ENCODE results near the gene PPP4R1. TPM values are rescaled to one million over a fixed set of nuclear protein-coding genes. Genes with fewer than 3 reads are reported as not detected.

Gene PPP4R1
- total RNA-seq, 2 donors from 2014 or later, result 73.7 to 74.9 TPM

DNA sequence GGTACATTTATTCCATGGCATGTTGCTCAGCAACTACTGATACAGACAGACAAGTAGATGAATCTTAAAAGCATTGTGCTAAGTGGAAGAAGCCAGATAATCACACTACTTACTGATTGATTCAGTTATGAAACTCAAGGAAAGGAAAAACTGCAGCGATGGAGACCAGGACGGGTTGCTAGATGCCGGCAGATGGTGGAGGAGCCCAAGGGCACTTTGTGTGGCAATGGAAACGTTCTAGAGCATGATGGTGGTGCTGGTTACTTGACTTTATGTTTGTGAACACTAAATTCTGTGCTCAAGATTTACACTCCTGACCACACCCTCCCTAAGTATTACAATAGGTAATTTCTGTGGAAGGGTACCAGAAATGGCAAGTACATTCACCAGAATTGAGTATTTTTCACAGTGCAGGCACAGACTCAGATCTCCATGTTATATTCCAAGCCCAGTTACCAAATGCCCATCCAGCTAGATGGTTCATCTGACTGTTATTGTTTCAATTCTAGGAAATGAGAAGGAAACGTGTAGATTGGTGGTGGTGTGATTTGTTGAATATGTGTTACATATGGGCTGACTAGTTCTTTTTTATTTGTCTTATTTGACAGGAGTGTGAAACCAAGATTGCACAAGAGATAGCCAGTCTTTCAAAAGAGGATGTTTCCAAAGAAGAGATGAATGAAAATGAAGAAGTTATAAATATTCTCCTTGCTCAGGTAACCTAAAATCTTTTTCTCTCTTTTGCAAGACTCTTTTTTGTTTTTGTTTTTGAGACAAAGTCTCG lies 83.9 kb downstream of the PPP4R1 start:
- DNase-seq, result no peak
- intact Hi-C loops (cut with DNase I, micrococcal nuclease), result no loop called here
- no peak for ATAC-seq

- no peak for ATAC-seq
- DNase-seq, result no peak
- intact Hi-C loops (cut with DNase I, micrococcal nuclease), result no loop called here
Measured at GRCh38 chr18:9526458-9526857, 87.9 kb downstream of the PPP4R1 start.

DNA sequence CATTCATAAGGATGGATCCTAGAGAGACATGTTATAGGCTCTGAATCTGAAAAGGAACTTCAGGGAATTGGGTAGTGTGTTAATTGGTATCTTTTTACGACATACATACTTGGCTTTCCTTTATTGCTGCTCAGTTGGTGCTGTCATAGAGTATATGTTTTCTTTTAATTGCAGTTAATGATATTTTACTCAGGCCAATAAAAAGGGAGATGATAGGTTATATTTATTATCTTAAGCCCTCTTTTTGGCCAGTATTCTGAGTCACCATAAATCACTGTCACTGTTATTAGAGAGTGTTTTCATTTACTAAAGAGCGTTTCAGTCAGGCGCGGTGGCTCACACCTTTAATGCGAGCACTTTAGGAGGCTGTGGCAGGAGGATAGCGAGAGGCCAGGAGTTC lies 91.4 kb downstream of the PPP4R1 start:
- ATAC-seq (peak; percentile 54), DNase-seq (no peak)
- intact Hi-C loops (cut with DNase I, micrococcal nuclease), result no loop called here

GRCh38 chr18:9521770-9522169 lies 92.6 kb downstream of the PPP4R1 start:
- intact Hi-C loops (cut with DNase I, micrococcal nuclease), result no loop called here
- ATAC-seq, result peak; percentile 93
- DNase-seq, result peak in 1 of 2 donors; percentile 41

DNA sequence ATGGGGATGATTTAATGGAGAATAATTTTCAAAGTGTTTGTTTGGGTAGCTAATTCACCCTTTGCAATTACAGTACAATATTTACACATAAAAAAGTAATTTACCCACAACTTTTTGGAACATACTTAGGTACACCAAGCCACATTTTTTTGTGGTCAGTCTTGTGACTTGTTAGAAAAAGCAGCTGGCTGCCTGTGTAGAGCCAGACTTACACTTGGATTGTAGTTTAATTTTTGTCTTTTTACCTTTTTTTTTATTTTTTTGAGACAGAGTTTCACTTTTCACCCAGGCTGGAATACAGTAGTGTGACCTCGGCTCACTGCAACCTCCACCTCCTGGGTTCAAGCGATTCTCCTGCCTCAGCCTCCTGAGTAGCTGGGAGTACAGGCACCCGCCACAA lies 93.7 kb downstream of the PPP4R1 start:
- ATAC-seq, result no peak
- DNase-seq, result no peak
- intact Hi-C loops (cut with DNase I, micrococcal nuclease), result no loop called here

DNA sequence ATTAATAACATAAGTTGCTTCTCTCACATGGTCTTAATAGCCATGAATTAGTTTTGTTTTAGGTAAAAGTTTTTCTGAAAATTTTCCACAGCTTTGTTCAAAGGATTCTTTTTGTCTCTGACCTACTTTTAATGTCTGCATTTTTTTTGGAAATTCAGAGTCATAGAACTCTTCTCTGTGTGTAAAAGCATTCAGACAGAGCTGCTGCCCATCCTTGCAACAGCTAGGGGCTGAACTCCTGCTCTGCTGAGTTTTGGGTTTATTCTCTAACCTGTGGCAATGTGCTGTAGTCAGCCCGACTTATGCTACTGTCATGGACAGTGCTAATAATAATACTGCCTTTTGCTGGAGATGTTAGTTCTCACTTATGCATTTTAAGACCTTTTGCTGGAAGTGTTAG lies 95.0 kb downstream of the PPP4R1 start:
- intact Hi-C loops (cut with DNase I, micrococcal nuclease), result no loop called here
- no peak for DNase-seq
- ATAC-seq, result no peak

- intact Hi-C loops (cut with DNase I, micrococcal nuclease), result no loop called here
- no peak for DNase-seq
- no peak for ATAC-seq
Measured at GRCh38 chr18:9517869-9518268, 96.5 kb downstream of the PPP4R1 start.

- intact Hi-C loops (cut with DNase I, micrococcal nuclease), result no loop called here
- DNase-seq, result no peak
- ATAC-seq, result peak; percentile 46
Measured at GRCh38 chr18:9516437-9517064, 97.8 kb downstream of the PPP4R1 start.

GRCh38 chr18:9513971-9514512 lies 100.3 kb downstream of the PPP4R1 start:
- ATAC-seq, result no peak

GRCh38 chr18:9508446-9509025 lies 105.8 kb downstream of the PPP4R1 start:
- DNase-seq (no peak), ATAC-seq (no peak)
- intact Hi-C loops (cut with DNase I, micrococcal nuclease), result no loop called here

More at GRCh38 chr18:9513971-9514512, 100.3 kb downstream of the PPP4R1 start:
- intact Hi-C loops (cut with DNase I, micrococcal nuclease), result no loop called here
- DNase-seq, result no peak

DNA sequence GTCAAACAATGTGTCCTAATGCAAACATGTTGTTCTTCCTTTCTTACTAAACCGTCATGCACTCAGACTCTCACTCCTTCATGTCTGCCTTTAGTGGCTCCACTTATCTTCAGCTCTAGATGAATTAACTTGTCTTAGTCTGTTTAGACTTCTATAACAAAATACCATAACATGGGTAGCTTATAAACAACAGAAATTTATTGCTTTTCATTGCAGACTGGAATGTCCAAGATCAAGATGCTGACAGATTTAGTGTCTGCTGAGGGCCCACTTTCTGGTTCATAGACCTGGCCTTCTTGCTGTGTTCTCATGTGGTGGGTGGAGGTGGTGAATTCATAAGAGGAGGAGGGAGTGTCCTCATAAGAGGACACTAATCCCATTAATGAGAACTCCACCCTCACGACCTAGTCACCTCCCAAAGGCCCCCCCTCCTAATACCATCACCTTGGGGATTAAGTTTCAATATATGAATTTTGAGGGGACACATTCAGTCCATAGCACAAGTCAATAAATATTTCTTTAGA lies 106.7 kb downstream of the PPP4R1 start:
- ATAC-seq, result no peak
- no peak for DNase-seq
- intact Hi-C loops (cut with DNase I, micrococcal nuclease), result no loop called here

DNA sequence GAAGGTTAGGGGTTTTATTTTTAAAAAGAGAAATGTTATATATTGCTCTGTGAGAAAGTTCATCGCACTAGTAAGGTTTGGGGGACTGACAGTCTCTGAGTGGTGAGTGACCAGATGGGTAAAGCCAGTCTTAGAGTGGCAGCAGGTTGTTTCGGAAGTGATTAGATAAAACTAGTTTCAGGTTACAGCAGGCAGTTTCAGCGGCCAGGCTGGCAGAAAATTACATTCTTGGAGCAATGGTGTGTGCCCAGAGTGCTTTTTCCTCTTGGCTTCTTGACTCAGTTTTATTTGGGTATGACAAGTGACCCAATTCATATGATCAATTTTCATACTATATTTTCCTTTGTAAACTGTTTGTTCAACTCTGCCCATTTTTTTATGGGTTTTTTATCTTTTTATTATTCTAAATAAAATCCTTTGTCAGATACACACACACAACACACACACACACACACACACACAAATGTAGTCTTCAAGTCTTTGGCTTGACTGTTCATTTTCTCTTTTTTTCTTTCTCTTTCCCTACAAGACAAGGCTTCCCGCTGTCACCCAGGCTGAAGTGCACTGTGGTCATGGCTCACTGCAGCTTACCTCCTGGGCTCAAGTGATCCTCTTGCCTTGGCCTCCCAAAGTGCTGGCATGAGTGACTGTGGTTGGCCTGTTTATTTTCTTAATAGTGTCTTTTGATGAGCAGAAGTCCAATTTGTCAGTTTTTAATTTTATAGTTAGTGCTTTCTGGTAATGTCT lies 108.1 kb downstream of the PPP4R1 start:
- DNase-seq (peak; percentile 27 to 31), ATAC-seq (peak; percentile 86)
- intact Hi-C loops (cut with DNase I, micrococcal nuclease), result no loop called here

Other genes starting within 250 kb of the PPP4R1 start
- gene RALBP1, start 139.0 kb downstream of the PPP4R1 start, total RNA-seq, result 10 to 100 TPM; 59.4 to 70.4 TPM
- 10 to 100 TPM in 1 of 2 donors, 1 to 10 TPM in 1; 6.0 to 16.6 TPM for gene RAB31, start 93.7 kb upstream of the PPP4R1 start, total RNA-seq

All from left colon (tissue), 2 donors.